NCI-H2196 treated with DMSO at 0.1 percent for 48 hours (cell line): Measurements from ENCODE around the gene ZBTB7B.
A peak's percentile ranks its signal among the peaks of the same experiment; 100 is the strongest.

Experiments used
- DNase-seq: peaks from one replicate; lab custom pipeline; 2025; ENCODE audit not compliant: unreplicated experiment; lab: John Stamatoyannopoulos, UW

ZBTB7B gene

GRCh38 chr1:155016231-155016831 is 13.7 kb downstream of the ZBTB7B start:
- no peak for DNase-seq

DNA sequence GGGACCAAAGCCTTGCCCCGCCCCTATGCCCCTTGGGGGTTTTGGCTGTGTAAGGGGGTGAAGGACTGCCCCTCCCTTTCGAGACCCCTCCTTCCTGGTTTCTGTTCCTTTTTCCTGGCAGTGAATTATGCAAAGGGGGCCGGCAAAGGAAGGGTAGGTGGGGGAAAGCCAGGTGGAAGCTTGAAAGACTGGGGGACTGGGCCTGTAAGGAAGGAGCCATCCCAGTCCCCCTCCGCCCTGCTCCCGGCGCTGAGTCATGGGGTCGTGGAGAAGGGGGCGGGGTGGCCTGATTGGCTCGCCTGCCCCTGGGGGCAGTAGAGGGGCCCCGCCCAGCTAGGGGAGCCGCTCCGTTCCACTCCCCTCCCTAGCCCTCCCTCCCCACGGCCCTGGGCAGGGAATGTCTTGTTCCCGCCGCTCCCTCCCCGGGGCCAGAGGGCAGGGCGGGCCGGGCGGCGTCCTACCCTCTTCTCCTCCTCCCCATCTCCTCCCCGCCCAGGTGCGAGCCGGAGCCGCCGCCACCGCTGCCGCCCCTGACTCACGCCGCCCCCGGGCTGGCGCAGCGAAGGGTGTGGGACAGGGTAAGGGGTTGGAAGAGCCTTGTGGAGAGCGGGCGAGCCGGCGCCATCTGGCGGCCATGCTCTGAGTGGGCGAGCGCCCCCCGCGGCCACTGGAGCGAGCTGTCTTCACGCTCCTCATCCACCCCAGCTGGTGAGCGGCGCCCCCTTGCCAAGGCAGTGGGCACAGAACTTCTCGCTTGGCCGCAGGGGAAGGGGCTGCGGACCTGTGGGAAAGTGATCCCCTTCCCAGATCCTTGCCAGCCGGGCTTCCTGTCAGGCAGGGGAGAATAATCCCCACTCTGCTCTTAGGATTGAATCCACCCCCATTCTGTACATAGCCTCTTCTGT is 14.7 kb downstream of the ZBTB7B start:
- peak; percentile 53 for DNase-seq

GRCh38 chr1:155017946-155018316 is 15.3 kb downstream of the ZBTB7B start:
- no peak for DNase-seq

GRCh38 chr1:155018617-155019348 is 16.2 kb downstream of the ZBTB7B start:
- DNase-seq = no peak

DNA sequence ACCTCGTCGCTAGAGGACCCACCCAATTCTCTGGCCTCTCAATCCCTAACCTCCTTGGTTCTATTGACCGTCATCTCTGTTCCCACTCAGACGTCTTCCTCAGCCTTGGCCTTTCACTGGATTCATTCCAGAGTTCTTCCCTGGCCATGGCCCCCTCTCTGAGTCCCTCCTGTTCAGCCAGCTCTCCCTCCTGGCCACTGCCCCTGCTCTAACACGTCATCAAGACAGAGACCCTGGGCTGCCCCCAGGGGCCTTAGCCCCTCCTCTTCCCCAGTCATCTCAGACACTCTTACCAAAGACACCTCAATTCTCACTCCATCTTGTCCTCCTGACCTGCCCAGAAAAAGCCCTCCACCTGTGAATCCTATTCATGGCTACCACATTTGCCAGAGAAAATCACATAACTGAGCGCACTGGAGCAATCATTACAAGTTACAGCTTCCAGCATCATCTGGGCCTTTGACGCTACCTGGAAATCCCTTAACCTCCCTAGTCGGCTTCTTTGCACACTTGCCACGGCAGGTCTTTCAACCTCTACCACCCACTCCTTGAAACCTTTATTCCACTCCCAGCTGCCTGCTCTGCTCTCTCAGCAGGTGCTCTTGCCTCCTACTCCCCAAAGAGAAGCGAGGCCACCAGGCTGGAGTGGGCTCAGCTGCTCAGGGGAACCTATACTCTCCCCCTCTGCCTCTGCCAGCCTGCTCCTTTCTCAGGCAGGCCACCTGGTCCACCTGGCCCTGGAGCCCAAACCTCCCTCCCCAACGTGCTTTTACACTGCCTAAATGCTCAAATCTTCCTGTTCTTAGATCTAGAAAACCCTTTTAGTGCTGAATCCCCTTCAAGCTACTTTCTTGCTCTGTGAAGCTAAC is 17.0 kb downstream of the ZBTB7B start:
- DNase-seq = no peak

DNA sequence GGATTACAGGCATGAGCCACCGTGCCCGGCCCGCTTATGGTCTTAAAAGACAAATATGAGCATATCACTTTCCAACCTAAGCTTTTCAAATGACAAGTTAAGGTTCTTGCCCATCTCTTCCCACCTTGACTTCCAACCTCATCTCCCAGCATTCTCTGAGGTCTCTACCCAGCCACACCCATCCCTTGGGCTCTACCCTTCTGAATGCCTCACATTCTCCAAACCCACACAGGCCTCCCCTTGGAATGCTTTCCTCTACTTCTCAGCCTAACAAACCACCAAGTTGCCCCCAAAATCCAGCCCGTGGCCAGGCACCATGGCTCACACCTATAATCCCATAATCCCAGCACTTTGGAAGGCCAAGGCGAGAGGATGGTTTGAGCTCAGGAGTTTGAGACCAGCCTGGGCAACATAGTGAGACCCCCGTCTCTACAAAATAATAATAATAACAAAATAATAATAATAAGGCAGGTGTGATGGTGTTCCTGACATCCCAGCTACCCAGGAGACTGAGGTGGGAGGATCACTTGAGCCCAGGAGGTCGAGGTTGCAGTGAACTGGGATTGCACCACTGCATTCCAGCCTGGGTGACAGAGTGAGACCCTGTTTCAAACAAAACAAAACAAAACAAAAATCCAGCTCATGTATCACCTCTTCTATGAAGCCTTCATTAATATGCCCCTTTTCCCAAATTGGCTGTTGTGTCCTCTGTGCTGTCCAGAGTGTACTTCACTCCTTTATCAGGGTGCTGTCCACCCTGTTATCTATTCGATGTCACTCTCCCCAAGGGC is 19.7 kb downstream of the ZBTB7B start:
- DNase-seq = no peak

- DNase-seq = no peak
Measured at GRCh38 chr1:155022927-155023236, 20.3 kb downstream of the ZBTB7B start.

DNA sequence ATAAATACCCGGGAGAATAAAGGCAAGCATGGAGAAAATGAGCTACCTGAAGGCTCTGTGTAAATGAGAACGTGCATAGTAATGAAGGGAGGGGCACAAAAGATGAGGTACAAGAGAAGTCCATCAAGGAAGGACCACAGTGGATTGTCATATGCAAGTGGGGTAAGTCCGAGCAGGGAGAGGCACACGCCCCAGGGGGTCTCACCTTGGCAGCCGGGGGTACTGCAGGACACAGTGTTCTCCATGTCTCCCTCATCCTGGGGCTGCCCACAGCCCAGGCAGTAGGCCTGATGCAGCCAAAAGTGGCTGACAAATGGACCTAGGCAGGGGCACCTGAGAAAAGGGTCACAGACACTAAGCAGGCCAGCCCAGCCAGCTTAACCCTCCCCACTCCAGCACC is 21.0 kb downstream of the ZBTB7B start:
- DNase-seq = no peak

DNA sequence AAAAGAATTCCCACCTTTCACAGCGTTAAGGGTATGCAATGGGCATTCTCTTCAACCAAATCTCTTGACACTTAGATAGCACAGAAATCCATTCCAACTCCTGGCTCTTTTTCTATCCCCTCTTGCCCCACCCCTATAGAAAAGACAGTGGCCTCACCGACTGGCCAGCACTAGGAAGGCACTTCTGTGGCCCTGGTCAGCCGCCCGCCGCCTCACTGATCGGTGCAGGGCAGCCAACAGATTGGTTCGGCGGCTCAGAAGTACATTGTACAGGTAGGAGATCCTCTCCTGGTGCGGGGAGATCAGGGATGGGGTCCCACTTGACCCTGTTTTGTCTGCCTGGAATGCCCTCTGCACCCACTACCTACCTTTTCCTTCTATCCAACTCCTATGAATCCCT is 21.7 kb downstream of the ZBTB7B start:
- no peak for DNase-seq

DNA sequence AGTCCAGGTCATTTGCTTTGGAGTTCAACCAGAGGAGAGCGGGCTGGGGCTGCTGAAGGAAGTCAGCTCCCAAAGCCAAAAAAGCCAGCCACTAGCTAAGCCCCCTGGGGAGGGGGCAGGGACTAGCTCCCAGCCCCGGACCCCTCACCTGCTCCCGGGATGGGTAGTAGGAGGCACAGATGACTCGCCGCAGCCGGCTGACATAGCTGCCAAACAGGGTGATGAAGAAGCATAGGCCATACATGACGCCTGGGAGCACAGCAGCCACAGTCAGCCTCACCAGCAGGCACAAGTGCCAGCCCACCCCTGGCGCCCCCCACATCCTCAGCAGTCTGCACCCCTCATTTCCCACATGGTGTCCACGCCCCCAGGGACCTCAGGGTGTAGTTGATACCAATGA is 23.6 kb downstream of the ZBTB7B start:
- DNase-seq = no peak

- no peak for DNase-seq
Measured at GRCh38 chr1:155026588-155026987, 24.0 kb downstream of the ZBTB7B start.

GRCh38 chr1:155029513-155030242 is 27.1 kb downstream of the ZBTB7B start:
- no peak for DNase-seq

DNA sequence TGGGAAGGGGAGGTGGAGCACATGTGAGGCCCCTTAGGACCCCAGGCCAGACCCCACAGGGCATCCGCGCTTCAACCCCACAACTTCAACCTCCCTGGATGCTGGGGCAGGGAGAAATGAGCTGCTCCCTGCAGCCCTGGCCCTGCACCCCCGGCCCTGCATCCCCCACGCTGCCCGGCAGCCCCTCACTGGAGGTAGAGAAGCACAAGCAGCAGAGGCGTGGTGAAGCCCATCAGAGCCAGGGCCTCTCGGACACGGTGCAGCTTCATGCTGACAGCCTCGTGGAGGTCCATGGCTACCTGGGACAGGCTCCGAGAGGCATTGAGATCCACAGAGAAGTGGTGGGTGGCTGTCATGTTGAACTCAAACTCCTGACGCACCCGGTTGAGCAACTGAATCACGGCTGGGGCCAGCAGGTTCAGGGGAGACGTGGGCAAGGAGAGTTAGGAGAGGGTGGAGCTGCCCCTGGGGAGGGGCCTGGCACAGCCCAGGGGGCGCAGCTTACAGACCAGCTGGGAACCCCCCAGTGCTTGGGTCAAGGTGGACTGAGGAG is 27.7 kb downstream of the ZBTB7B start:
- DNase-seq = no peak

- DNase-seq = no peak
Measured at GRCh38 chr1:155030899-155031298, 28.3 kb downstream of the ZBTB7B start.

DNA sequence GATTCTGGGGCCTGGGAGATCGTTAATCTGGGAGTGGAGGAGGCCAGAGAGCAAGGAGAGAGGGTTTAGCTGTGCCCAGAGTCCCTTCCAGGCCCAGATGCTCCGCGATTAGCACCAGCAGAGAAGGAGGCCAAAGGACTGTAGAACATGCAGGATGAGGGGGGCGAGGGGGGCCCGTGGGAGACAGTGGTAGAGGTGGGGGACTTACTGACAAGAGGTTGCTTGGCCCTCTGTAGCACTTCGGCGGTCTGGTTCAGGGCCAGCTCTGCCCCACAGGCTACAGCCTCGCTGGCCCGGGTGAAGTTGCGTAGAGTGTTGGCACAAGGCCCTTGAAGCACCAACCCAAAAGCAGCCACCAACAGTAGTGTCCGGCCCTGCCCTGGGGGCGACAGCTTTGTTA is 30.3 kb downstream of the ZBTB7B start:
- no peak for DNase-seq

- no peak for DNase-seq
Measured at GRCh38 chr1:155033524-155033923, 30.9 kb downstream of the ZBTB7B start, which contains the start of the genes DCST1 and DCST2. Gene DCST1 (plus strand): TSS chr1:155033824. CDS start chr1:155034037, 213 bp downstream. Gene DCST2 (minus strand): TSS chr1:155033781. CDS start chr1:155033701, 80 bp downstream.

GRCh38 chr1:155034318-155035208 is 32.0 kb downstream of the ZBTB7B start:
- DNase-seq = no peak

- DNase-seq = no peak
Measured at GRCh38 chr1:155035936-155036335, 33.3 kb downstream of the ZBTB7B start.
